Hematopoietic multipotent progenitor cell treated with erythropoietin and hydrocortisone succinate and interleukin-3 and kit ligand, for 8 days (in vitro differentiated cells): ENCODE data around the gene KCNK13.
"Not testable (repeated sequence)": the region's sequence is repeated elsewhere in the genome, so short reads cannot be mapped to it uniquely, and the experiment has no call there.

Experiments used
- DNase-seq: peaks from one replicate; pipeline ENCODE4 v3.0.0-alpha.2; 2015

The KCNK13 gene

GRCh38 chr14:90062127-90062794 is 467 bp downstream of the KCNK13 start:
- no peak for DNase-seq

- no peak for DNase-seq
These were observed 1.2 kb downstream of the KCNK13 start for GRCh38 chr14:90062822-90063539.

DNA sequence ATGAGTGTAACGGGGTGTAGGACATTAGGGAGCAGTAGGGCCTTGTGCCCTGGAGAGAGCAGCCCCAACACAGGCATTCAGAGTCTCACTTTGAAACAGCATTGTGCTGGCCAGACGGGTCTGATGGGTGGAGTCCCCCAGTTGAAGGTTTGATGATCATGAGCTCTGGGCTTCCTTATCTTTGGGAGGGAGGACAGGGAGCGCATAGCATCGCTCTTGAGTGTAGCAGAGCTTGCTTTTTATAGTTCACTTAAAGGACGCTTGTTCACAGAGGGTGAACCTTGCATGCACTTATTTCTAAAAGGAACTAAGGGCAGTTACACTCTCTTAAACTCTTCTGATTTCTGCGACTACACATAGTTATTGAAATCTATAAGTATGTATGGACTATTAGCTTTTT is 10.6 kb downstream of the KCNK13 start:
- DNase-seq: no peak

- DNase-seq: no peak
These were observed 17.8 kb downstream of the KCNK13 start for GRCh38 chr14:90079576-90079975.

- no peak for DNase-seq
These were observed 25.6 kb downstream of the KCNK13 start for GRCh38 chr14:90087433-90087832.

DNA sequence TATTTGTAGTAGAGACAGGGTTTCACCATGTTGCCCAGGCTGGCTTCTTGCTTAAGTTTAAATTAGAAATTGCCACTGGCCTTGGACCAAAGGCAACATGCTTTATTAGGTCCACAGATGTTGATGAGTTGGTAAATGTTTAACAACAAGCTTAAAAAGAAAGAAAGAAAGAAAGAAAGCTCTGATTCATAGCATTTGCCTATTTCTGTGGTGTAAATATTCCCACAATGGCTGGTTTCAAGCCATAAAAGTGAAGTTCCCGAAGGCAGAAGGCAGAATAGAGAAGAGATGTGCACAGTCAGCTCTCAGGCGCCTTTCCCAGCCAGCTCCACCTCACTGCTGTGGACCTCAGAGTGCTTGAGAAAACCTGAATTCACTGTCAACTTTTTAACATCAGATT is 26.4 kb downstream of the KCNK13 start:
- DNase-seq: no peak

GRCh38 chr14:90089486-90089885 is 27.7 kb downstream of the KCNK13 start:
- DNase-seq: not testable (repeated sequence)

DNA sequence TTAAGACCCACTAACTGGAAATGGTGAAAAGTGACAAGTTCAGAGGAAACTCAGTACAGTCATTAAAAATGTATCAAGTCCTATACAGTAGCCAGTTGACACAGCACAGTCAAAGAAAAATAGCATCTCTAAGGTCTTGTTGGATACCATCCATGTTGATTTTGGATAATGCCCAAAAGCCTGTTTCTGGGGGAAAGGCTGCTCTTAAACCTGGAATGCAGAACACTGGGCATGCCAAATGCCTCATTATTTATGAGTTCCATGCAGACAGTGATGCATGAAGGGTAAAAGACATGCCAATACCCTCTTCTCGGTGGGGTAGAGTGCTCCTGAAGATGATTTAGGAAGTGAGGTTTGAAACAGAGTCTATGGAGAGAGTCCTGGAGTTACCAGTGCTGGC is 29.6 kb downstream of the KCNK13 start:
- no peak for DNase-seq

DNA sequence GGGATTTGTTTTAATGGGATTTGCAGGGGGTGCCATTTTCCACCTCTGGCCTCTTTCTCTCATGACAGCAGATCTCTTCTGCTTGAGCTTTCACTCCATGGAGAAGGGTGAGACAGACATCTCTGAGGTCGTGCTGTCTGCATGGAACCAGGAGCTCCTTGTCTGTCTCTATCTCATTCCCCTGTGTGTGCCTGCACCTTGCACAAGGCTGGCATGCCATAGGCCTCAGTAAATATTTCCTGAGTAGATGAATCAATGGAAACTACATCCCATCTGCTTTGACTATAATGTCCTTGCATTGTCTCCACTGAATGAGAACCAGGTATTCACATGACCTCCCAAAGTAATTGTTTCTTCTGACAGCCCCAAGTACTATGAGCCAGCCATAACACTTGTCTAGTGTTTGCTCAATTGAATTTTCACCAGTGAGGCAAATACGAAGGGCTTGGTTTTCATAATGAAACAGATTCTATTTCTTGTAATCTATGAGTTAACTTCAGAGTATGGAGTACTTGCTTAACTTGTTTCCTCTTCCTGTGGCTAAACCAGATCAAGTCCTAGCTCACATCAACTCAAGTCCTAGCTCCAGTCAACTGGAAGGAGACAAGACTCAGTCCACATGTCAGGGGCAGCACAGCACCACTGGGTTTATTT is 32.3 kb downstream of the KCNK13 start:
- DNase-seq: no peak

DNA sequence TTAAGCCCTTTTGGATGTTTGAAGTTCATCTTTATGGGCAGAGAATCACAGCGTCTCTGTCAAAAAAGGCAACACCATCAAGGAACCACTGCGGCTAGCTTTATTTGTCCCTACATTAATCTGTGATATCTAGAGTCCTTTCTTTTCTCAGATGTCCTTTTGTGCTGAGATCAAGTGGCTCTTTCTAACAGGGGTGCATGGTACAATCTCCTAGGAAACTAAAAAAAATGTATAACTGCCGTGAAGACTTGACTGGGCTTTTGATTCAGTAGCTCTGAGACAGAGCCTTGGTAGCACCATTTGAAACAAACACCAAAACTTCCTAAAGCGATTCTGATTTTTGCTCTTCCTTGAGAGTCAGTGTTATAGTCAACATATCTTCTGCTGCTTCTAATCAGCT is 33.3 kb downstream of the KCNK13 start:
- no peak for DNase-seq

DNA sequence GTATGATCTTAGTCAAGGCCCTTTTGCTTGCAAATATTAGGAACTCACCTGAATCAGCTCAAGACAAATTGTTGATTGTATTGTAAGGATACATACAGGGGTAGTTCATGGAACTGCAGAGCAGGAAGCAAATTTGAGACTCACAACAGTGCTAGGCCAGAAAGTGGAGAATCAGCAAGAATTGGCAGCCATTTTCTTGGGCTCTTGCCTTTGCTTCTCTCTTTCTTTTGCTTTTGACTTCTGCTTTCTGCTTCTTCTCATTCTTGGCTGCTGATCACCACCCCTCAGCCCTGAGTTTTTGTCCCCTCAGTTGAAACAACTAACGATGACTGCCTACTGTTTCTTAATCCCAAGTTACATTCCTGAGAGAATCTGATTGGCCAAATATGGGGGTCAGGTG is 34.8 kb downstream of the KCNK13 start:
- DNase-seq: no peak

- no peak for DNase-seq
These were observed 42.0 kb downstream of the KCNK13 start for GRCh38 chr14:90103808-90104207.

- DNase-seq: no peak
These were observed 44.0 kb downstream of the KCNK13 start for GRCh38 chr14:90105756-90106155.

DNA sequence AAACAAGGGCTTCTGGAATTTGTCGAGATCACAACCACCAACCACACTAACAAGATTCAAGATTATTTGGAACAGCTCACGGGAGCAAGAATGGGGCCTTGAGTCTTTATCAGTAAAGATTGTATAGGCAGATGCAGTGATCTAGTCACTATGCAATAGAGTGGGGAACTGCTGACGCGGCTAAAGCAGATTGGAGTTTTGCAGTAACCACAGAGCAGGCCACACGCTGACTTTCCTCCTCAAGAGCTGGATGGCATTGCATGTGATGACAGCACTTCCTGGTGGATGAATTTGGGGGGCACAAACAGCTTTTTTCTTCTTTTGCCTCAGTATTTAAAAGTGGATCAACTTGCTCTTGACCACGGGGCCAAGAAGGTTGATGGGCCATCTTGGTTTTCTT is 46.0 kb downstream of the KCNK13 start:
- no peak for DNase-seq

GRCh38 chr14:90109858-90110257 is 48.1 kb downstream of the KCNK13 start:
- peak; percentile 15 for DNase-seq

- no peak for DNase-seq
These were observed 50.2 kb downstream of the KCNK13 start for GRCh38 chr14:90111895-90112534.

GRCh38 chr14:90114554-90114953 is 52.8 kb downstream of the KCNK13 start:
- DNase-seq: no peak

GRCh38 chr14:90115780-90116179 is 54.0 kb downstream of the KCNK13 start:
- DNase-seq: no peak

GRCh38 chr14:90116444-90116843 is 54.6 kb downstream of the KCNK13 start:
- no peak for DNase-seq

GRCh38 chr14:90118027-90118426 is 56.2 kb downstream of the KCNK13 start:
- DNase-seq: no peak

DNA sequence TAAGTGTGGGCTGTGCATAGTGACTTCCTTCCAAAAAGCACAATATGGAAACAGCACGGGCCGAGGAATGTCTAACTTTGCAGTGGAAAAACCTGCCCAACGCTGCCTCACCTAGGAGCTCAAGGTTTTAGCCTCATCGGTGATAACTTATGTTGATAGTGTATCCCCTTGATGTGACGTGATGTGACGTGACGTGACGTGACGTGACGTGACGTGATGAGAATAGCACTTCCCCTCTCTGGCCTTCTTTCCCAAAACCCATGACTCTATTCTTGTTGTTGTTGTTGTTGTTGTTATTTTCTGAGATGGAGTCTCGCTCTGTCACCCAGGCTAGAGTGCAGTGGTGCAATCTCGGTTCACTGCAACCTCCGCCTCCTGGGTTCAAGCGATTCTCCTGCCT is 64.5 kb downstream of the KCNK13 start:
- no peak for DNase-seq

GRCh38 chr14:90132821-90133570 is 71.2 kb downstream of the KCNK13 start:
- no peak for DNase-seq

DNA sequence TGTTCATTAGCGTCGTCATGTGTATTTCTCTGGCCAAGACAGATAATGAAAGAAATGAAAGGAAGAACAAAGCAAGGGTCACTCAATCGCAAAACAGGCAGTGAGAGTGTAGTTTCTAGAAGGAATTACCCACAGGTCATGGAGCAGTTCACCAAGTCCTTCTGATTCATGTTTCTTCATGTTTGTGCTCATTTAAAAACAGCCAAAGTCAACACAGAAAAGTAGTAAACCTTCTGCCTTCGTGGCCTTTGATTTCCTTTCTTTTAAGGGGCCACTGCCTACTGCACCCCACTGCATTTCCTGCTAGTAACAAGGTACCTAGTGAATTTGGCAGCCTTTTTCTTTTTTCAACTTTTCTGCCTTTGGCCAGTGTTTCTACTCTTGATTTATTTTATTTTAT is 75.1 kb downstream of the KCNK13 start:
- DNase-seq: no peak
